Tibial nerve (tissue), 3 donors: Measurements from ENCODE around the gene IL17RD.

Experiments
- POLR2A ChIP-seq, 2 donors: fragments of 450-650 bp; IDR thresholded peaks; one replicate each; pipeline ENCODE4 v1.6.1; 2017; ENCODE audit warnings: antibody characterized with exemption in 2 of 2, mild to moderate bottlenecking in 2 of 2, moderate library complexity in 2 of 2
- TF ChIP-seq, protein P1 (sequence below), 5 experiments: fragments of 200-600 bp in 3 of 5; fragments of 450-650 bp in 2 of 5; sonication (generic) in 3 of 5; IDR thresholded peaks; one replicate each; pipeline ENCODE4 v1.5.1; 2016 to 2019; ENCODE audit warnings: antibody characterized with exemption in 5 of 5, mild to moderate bottlenecking in 3 of 5, moderate library complexity in 2 of 5

DNA sequence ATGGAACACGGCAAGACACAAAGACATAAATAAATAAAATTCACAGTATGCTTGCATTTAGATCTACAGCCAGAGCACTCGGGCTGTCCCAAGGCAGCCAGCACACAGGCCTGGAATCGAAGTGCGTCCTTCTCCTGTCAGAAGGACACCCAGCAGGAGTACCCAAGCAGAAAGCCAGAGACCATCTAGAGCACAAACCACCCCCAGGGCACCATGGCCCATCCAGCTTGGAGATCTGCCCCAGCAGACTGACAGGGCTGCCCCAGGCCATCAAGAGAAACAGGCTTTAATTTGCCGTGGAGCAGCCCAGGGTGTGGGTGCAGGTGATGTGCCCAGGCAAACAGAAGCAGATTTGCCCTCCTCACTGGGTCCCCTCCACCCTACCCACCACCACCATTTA is 112.5 kb downstream of the IL17RD start:
- TF ChIP-seq, protein P1, sequence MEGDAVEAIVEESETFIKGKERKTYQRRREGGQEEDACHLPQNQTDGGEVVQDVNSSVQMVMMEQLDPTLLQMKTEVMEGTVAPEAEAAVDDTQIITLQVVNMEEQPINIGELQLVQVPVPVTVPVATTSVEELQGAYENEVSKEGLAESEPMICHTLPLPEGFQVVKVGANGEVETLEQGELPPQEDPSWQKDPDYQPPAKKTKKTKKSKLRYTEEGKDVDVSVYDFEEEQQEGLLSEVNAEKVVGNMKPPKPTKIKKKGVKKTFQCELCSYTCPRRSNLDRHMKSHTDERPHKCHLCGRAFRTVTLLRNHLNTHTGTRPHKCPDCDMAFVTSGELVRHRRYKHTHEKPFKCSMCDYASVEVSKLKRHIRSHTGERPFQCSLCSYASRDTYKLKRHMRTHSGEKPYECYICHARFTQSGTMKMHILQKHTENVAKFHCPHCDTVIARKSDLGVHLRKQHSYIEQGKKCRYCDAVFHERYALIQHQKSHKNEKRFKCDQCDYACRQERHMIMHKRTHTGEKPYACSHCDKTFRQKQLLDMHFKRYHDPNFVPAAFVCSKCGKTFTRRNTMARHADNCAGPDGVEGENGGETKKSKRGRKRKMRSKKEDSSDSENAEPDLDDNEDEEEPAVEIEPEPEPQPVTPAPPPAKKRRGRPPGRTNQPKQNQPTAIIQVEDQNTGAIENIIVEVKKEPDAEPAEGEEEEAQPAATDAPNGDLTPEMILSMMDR (IDR thresholded peaks at IDR 0.05) = no peak
- no peak for TF ChIP-seq POLR2A (IDR thresholded peaks at IDR 0.05)
